HepG2 (cell line): ENCODE measurements around the gene TSNAX. TPM values are rescaled to one million over a fixed set of nuclear protein-coding genes. Genes with fewer than 3 reads are reported as not detected.

ENCODE experiments used
- ATAC-seq: fragments of 200-7000 bp; cut with Tn5 transposase; 3 replicates; pipeline ENCODE4 v1.9.1; 2020; ENCODE audit warnings: mild to moderate bottlenecking, moderate library complexity
- BruUV-seq: library from RNA; stranded (reverse); fragments of 400-500 nt; replicated peaks from 2 replicates; lab custom pipeline; 2021; lab: Mats Ljungman, UMichigan
- CTCF ChIA-PET: fragments of 300-600 bp; formaldehyde crosslinking; extraction: SDS; loops from one replicate; lab custom pipeline; 2021; ENCODE audit warnings: low total read pairs, inconsistent platforms, low intra/inter-chr PET ratio; lab: Yijun Ruan, JAX
- POLR2A ChIA-PET: fragments of 350-600 bp; sonication (Branson Sonifier 250); formaldehyde crosslinking; loops from one replicate; lab custom pipeline; 2020; ENCODE audit warnings: antibody characterized with exemption, inconsistent platforms; lab: Yijun Ruan, JAX
- DNase-seq: peaks from one replicate; pipeline ENCODE4 v3.0.0-alpha.2; 2015; ENCODE audit warnings: low spot score
- FAIRE-seq: peaks from 3 replicates; lab custom pipeline; 2011; peaks lifted over from hg19 to GRCh38; lab: Jason Lieb, UNC
- H2AFZ ChIP-seq: one replicate; pipeline ENCODE4 v1.6.1; 2011; ENCODE audit warnings: low read length, inconsistent platforms
- H3K27ac ChIP-seq: fragments of 300-600 bp; 3 replicates; pipeline ENCODE4 v1.8.0; 2011; ENCODE audit warnings: mixed run types, mild to moderate bottlenecking, mixed read lengths, low read length, inconsistent platforms; ENCODE audit not compliant: insufficient read depth; ENCODE audit errors: extremely low read length
- H3K27me3 ChIP-seq, 2 experiments: fragments of 200-600 bp in 1 of 2; 2 replicates in 1 of 2; 3 replicates in 1 of 2; pipeline versions ENCODE4 v1.6.0 to v1.8.0; 2011; ENCODE audit warnings: low read length in 2 of 2, mild to moderate bottlenecking in 2 of 2, moderate library complexity in 2 of 2, inconsistent platforms in 1 of 2; ENCODE audit not compliant: insufficient read depth in 2 of 2, control insufficient read depth in 1 of 2
- H3K36me3 ChIP-seq, 2 experiments: fragments of 200-600 bp in 1 of 2; replicated peaks in 1 of 2; 2 replicates in 1 of 2; 3 replicates in 1 of 2; pipeline versions ENCODE4 v1.5.1 to v1.8.0; 2011; ENCODE audit warnings: low read length in 2 of 2, inconsistent platforms in 1 of 2; ENCODE audit not compliant: insufficient read depth in 2 of 2, control insufficient read depth in 1 of 2
- H3K4me1 ChIP-seq: 2 replicates; pipeline ENCODE4 v1.5.1; 2012; ENCODE audit warnings: low read length, inconsistent platforms; ENCODE audit not compliant: insufficient read depth
- H3K4me2 ChIP-seq: 2 replicates; pipeline ENCODE4 v1.6.0; 2011; ENCODE audit warnings: low read depth, low read length, inconsistent platforms
- H3K4me3 ChIP-seq, 3 experiments: fragments of 200-600 bp in 1 of 3; sonication (generic), shearing (Covaris generic) in 1 of 3; replicated peaks in 1 of 3; 2 replicates each; pipeline ENCODE4 v1.5.1; 2011 to 2016; ENCODE audit warnings: low read length in 3 of 3, inconsistent platforms in 2 of 3, low read depth in 2 of 3, mild to moderate bottlenecking in 2 of 3, control low read depth in 1 of 3, mixed read lengths in 1 of 3; ENCODE audit not compliant: insufficient read depth in 1 of 3
- H3K79me2 ChIP-seq: one replicate; pipeline ENCODE4 v1.6.1; 2011; ENCODE audit warnings: low read length, inconsistent platforms; ENCODE audit not compliant: insufficient read depth
- H3K9ac ChIP-seq: 2 replicates; pipeline ENCODE4 v1.6.0; 2011; ENCODE audit warnings: mild to moderate bottlenecking, low read depth, low read length, inconsistent platforms; ENCODE audit not compliant: insufficient read depth
- H3K9me3 ChIP-seq: 2 replicates; pipeline ENCODE4 v1.5.1; 2012; ENCODE audit warnings: mild to moderate bottlenecking, low read length
- H4K20me1 ChIP-seq: 2 replicates; pipeline ENCODE4 v1.6.0; 2011; ENCODE audit warnings: inconsistent platforms, mild to moderate bottlenecking, low read length, moderate library complexity; ENCODE audit not compliant: insufficient read depth
- BRCA1 ChIP-seq: sonication (generic); formaldehyde crosslinking; IDR thresholded peaks from 2 replicates; pipeline ENCODE4 v1.4.0; 2020; ENCODE audit warnings: missing genetic modification reagents
- CREB1 ChIP-seq, 2 experiments: fragments of 450-650 bp in 1 of 2; IDR thresholded peaks; 2 replicates each; pipeline ENCODE4 v1.6.1; 2016 to 2017; ENCODE audit warnings: control low read depth in 1 of 2, mild to moderate bottlenecking in 1 of 2, missing compliant biosample characterization in 1 of 2, missing genetic modification characterization in 1 of 2
- GATAD2A ChIP-seq: IDR thresholded peaks from 2 replicates; pipeline ENCODE4 v1.6.1; 2016
- HDAC2 ChIP-seq: sonication (generic); formaldehyde crosslinking; IDR thresholded peaks from 2 replicates; pipeline ENCODE4 v1.4.0; 2020; ENCODE audit warnings: missing genetic modification reagents
- HMG20A ChIP-seq: IDR thresholded peaks from 2 replicates; pipeline ENCODE4 v1.6.1; 2016; ENCODE audit warnings: borderline replicate concordance
- KDM4B ChIP-seq: sonication (generic); formaldehyde crosslinking; IDR thresholded peaks from 2 replicates; pipeline ENCODE4 v1.4.0; 2020; ENCODE audit warnings: missing genetic modification reagents
- KLF13 ChIP-seq: sonication (generic); formaldehyde crosslinking; IDR thresholded peaks from 2 replicates; pipeline ENCODE4 v1.4.0; 2020; ENCODE audit warnings: mild to moderate bottlenecking, missing genetic modification reagents
- MAFG ChIP-seq: sonication (generic); formaldehyde crosslinking; IDR thresholded peaks from 2 replicates; pipeline ENCODE4 v1.5.1; 2020; ENCODE audit warnings: mild to moderate bottlenecking, missing genetic modification reagents
- NCOA2 ChIP-seq: sonication (generic); formaldehyde crosslinking; IDR thresholded peaks from 2 replicates; pipeline ENCODE4 v1.8.0; 2022; ENCODE audit warnings: inconsistent platforms
- NFIB ChIP-seq: sonication (generic); formaldehyde crosslinking; IDR thresholded peaks from 2 replicates; pipeline ENCODE4 v1.9.0; 2021; ENCODE audit warnings: missing genetic modification reagents, mild to moderate bottlenecking, borderline replicate concordance
- NONO ChIP-seq, 2 experiments: fragments of 450-650 bp in 1 of 2; sonication (generic) in 1 of 2; formaldehyde crosslinking in 1 of 2; IDR thresholded peaks in 1 of 2; conservative IDR thresholded peaks in 1 of 2; 2 replicates each; pipeline versions ENCODE4 v1.6.1 to v1.8.0; 2017 to 2022; ENCODE audit warnings: mild to moderate bottlenecking in 1 of 2, missing genetic modification reagents in 1 of 2, moderate library complexity in 1 of 2
- NPAS2 ChIP-seq: sonication (generic); formaldehyde crosslinking; IDR thresholded peaks from 2 replicates; pipeline ENCODE4 v1.8.0; 2022; ENCODE audit warnings: mild to moderate bottlenecking, missing genetic modification reagents, borderline replicate concordance
- RARG ChIP-seq: sonication (generic); formaldehyde crosslinking; IDR thresholded peaks from 2 replicates; pipeline ENCODE4 v1.4.0; 2020; ENCODE audit warnings: low read depth, mild to moderate bottlenecking, missing genetic modification reagents
- SOX5 ChIP-seq: IDR thresholded peaks from 2 replicates; pipeline ENCODE4 v1.6.1; 2016; ENCODE audit warnings: borderline replicate concordance
- TBX2 ChIP-seq: sonication (generic); formaldehyde crosslinking; IDR thresholded peaks from 2 replicates; pipeline ENCODE4 v1.5.0; 2020; ENCODE audit warnings: missing genetic modification reagents, mild to moderate bottlenecking, borderline replicate concordance
- TCF7 ChIP-seq: sonication (generic); IDR thresholded peaks from 2 replicates; pipeline ENCODE4 v1.6.1; 2016; ENCODE audit warnings: antibody characterized with exemption, low read depth
- THAP8 ChIP-seq: sonication (generic); formaldehyde crosslinking; IDR thresholded peaks from 2 replicates; pipeline ENCODE4 v1.5.1; 2020; ENCODE audit warnings: missing genetic modification reagents, mild to moderate bottlenecking, borderline replicate concordance
- ZBTB7B ChIP-seq: sonication (generic); formaldehyde crosslinking; IDR thresholded peaks from 2 replicates; pipeline ENCODE4 v1.4.0; 2020; ENCODE audit warnings: missing genetic modification reagents
- ZFP36L2 ChIP-seq: sonication (generic); formaldehyde crosslinking; IDR thresholded peaks from 2 replicates; pipeline ENCODE4 v1.4.0; 2020; ENCODE audit warnings: missing genetic modification reagents
- ZNF331 ChIP-seq: sonication (generic); formaldehyde crosslinking; IDR thresholded peaks from 2 replicates; pipeline ENCODE4 v1.4.0; 2020; ENCODE audit warnings: missing genetic modification reagents
- ZNF335 ChIP-seq: sonication (generic); formaldehyde crosslinking; IDR thresholded peaks from 2 replicates; pipeline ENCODE4 v1.4.0; 2020; ENCODE audit warnings: missing genetic modification reagents
- ZNF350 ChIP-seq: sonication (generic); formaldehyde crosslinking; IDR thresholded peaks from 2 replicates; pipeline ENCODE4 v1.4.0; 2020; ENCODE audit warnings: mild to moderate bottlenecking, low read depth, missing genetic modification reagents, borderline replicate concordance
- ZNF546 ChIP-seq: sonication (generic); formaldehyde crosslinking; conservative IDR thresholded peaks from 2 replicates; pipeline ENCODE4 v1.8.1; 2023; ENCODE audit warnings: mild to moderate bottlenecking, missing genetic modification reagents
- ZNF616 ChIP-seq: sonication (generic); formaldehyde crosslinking; IDR thresholded peaks from 2 replicates; pipeline ENCODE4 v1.5.0; 2020; ENCODE audit warnings: low read depth, mild to moderate bottlenecking, missing genetic modification reagents
- WGBS: methylation state at CpG from one replicate; pipeline ENCODE4 v1.1.6; 2017; ENCODE audit warnings: low lambda C conversion rate; 5-methylcytosine and 5-hydroxymethylcytosine counted together
- in situ Hi-C: cut with HindIII; loops from 2 replicates; pipeline ENCODE4 v1.10.0; 2017; ENCODE audit warnings: low pct_unique_long_range_greater_than_20kb; ENCODE audit not compliant: extremely low pct_ligation_motif_present
- intact Hi-C: fragments of 100-400 bp; cut with micrococcal nuclease; formaldehyde crosslinking; loops from one replicate; pipeline ENCODE4 v1.10.0; 2022; ENCODE audit not compliant: unreplicated experiment
- polyA plus RNA-seq, 8 experiments: library from polyadenylated mRNA; depleted of rRNA in 3 of 8; stranded (reverse) in 7 of 8; unstranded in 1 of 8; fragments of >200 nt; fragmentation: Illumina TruSeq in 4 of 8; extraction: Trizol in 4 of 8; gene quantifications; 2 replicates each; pipeline versions ENCODE4 v1.2.1 to v1.2.3, GENCODE V29; 2011 to 2016; ENCODE audit warnings: low read depth in 4 of 8, missing spikeins in 1 of 8, mixed read lengths in 1 of 8; ENCODE audit not compliant: insufficient read depth in 1 of 8
- total RNA-seq, 5 experiments: library from RNA; depleted of rRNA; stranded (reverse); fragments of >200 nt; fragmentation: Illumina TruSeq; extraction: Trizol; gene quantifications; 2 replicates each; pipeline ENCODE4 v1.2.3, GENCODE V29; 2016; ENCODE audit warnings: low read depth in 1 of 5

The TSNAX gene
- total and polyA plus RNA-seq, 2 of the 13 experiments (the other 11 are each of a cell fraction or from before 2014, with no cell fraction given) = 13.2 to 46.2 TPM

DNA sequence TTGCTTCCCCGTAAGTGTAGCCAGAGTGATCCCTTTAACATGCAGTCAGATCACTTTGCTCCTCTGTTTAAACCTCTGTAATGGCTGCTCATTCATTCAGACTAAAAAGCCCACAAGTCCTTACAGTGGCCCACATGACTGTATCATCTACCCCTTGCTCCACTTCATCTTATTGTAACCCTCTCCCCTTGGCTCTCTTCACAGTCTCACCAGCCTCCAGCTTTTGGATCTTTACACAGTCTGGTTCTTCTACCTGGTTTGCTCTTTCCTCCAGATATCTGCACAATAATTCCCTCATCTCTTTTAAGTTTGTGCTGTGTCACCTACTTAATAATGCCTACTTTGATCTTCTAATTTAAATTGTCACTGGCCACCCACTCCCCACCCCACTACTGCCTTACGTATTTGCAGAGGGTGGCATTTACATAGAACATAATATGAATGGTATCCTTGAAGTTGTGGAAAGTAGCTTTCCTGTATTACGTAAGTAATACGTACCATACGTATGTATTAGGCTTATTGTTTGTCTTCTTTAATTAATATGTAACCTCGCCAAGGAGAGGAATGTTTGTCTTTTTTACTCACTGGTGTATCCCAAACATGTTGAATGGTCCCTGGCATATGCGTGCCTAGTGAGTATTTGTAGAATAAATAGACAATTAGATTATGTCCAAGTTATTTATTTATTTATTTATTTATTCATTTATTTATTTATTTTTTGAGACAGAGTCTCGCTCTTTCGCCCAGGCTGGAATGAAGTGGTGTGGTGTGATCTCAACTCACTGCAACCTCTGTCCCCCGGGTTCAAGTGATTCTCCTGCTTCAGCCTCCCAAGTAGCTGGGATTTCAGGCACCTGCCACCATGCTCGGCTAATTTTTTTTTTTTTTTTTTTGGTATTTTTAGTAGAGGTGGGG is 48.6 kb downstream of the TSNAX start:
- H3K79me2 ChIP-seq = no peaks in the 10 kb centered on the region
- H3K36me3 ChIP-seq = no peaks in the 10 kb centered on the region
- H2AFZ ChIP-seq = no peak overlapping the region
- no peaks in the 10 kb centered on the region for H3K27me3 ChIP-seq
- intact Hi-C loops (no loop called here), in situ Hi-C loops (no loop called here)
- WGBS = 41% methylated on average over 11 of the region's 11 CpGs
- H3K9ac ChIP-seq = no peak overlapping the region
- FAIRE-seq = peak; percentile 46
- H3K27ac ChIP-seq = peak overlapping the region; percentile 32
- no peaks in the 10 kb centered on the region for H3K9me3 ChIP-seq
- ATAC-seq = peak; percentile 88
- H4K20me1 ChIP-seq = no peaks in the 10 kb centered on the region
- no peak overlapping the region for H3K4me3 ChIP-seq
- H3K4me2 ChIP-seq = peak overlapping the region; percentile 8; the same call in 1 of the 2 replicates
- ChIA-PET POLR2A (interaction anchor here (0.8 to 2.0 kb wide), 3 partner anchors 152 to 239 kb away, joined by 3 to 6 read pairs (median 3); partner anchors contain the start of genes EGLN1, EXOC8 and SPRTN), CTCF (no interaction called here)
- BruUV-seq = no TSS peak
- DNase-seq = peak; percentile 80
- H3K4me1 ChIP-seq = peaks cover 18% of the 10 kb centered on the region
- peak; percentile 71 for TF ChIP-seq GATAD2A
- TF ChIP-seq HDAC2 (CRISPR knock-in tag) = peak; percentile 55; the same call in 1 of the 2 replicates
- peak; percentile 30; the same call in 1 of the 2 replicates for TF ChIP-seq TBX2 (CRISPR knock-in tag)
- TF ChIP-seq THAP8 = no peak
- TF ChIP-seq NFIB (CRISPR knock-in tag) = no peak
- no peak for TF ChIP-seq ZBTB7B
- no peak for TF ChIP-seq ZNF616 (CRISPR knock-in tag)
- no peak for TF ChIP-seq ZNF350 (CRISPR knock-in tag)
- no peak for TF ChIP-seq NONO (IDR thresholded peaks at IDR 0.05)
- TF ChIP-seq NONO (CRISPR knock-in tag; conservative IDR thresholded peaks at IDR 0.05) = no peak
- no peak for TF ChIP-seq ZNF331
- peak; percentile 75; the same call in 1 of the 2 replicates for TF ChIP-seq SOX5
- TF ChIP-seq NPAS2 (CRISPR knock-in tag) = no peak
- TF ChIP-seq CREB1 (IDR thresholded peaks at IDR 0.05) = no peak
- peak; percentile 45; the same call in 1 of the 2 replicates for TF ChIP-seq CREB1 (CRISPR knock-in tag; IDR thresholded peaks at IDR 0.05)
- no peak for TF ChIP-seq KLF13 (CRISPR knock-in tag)
- TF ChIP-seq BRCA1 (CRISPR knock-in tag) = no peak
- 0 out of 2 replicates have a peak, but pooled peaks have one; percentile 43 for TF ChIP-seq ZNF335 (CRISPR knock-in tag)
- no peak for TF ChIP-seq MAFG
- TF ChIP-seq RARG (CRISPR knock-in tag) = no peak
- no peak for TF ChIP-seq ZFP36L2
- TF ChIP-seq ZNF546 (CRISPR knock-in tag) = no peak
- TF ChIP-seq NCOA2 (CRISPR knock-in tag) = peak; percentile 49; the same call in 1 of the 2 replicates
- no peak for TF ChIP-seq HMG20A
- peak; percentile 76 for TF ChIP-seq TCF7
- no peak for TF ChIP-seq KDM4B (CRISPR knock-in tag)
